GM21825 (cell line): Measurements from ENCODE around the gene FABP6.
"Not testable (repeated sequence)": the region's sequence is repeated elsewhere in the genome, so short reads cannot be mapped to it uniquely, and the experiment has no call there.

Experiments
- ATAC-seq: cut with Tn5 transposase; IDR thresholded peaks from one replicate; pipeline ENCODE4 v1.9.1; 2021; ENCODE audit warnings: mild to moderate bottlenecking, moderate library complexity; ENCODE audit not compliant: unreplicated experiment

The FABP6 gene

DNA sequence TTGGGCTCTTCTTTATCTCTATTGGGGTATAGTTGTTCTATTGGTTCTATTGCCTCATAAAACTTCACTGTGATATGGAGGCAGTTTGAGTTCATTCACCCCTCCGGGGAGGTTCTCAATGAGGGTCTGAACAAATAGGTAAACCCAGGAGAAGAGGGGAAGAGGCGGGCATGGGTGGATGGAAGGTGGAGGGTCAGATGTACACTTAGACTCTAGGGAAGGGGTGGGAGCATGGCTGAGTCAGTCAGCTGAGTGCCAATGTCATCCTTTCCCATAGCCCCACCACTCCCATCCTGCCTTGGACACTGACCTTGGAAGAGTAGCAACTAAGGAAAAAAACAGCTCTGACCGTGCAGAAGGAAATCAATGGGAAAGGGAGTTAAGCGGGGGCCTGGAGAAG lies 9.9 kb upstream of the FABP6 start:
- ATAC-seq = no peak

DNA sequence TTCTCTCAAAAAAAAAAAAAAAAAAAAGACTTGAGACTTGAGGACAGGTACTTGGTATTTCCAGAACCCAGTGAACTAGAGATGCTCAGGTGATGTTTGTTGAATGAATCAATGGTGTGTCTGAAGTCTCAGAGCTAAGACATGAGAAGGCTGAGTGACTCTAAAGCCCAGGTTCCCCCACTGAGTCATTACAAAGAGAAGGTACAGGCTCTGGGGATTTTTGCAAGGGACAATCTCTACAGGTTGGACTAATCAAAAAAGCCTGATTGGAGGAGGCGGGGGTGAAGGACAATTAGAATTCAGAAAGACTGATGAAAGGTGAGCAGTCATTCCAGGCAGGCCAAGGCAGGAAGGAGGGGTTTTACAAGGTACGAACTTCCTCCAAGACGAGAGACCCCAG lies 8.2 kb upstream of the FABP6 start:
- peak; percentile 70 for ATAC-seq

DNA sequence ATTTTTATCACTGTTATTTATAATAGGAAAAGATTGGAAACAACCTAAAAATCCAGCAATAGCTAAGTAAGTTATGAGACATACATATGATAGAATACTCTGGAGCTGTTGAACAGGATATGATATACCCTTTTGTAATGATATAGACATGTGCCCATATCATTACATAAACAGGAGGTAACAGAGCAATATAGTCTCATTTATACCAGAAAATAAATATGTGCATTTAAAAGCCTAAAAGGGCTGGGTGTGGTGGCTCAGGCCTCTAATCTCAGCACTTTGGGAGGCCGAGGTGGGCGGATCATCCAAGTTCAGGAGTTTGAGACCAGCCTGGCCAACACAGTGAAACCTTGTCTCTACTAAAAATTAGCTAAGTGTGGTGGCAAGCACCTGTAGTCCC lies 2.3 kb upstream of the FABP6 start:
- ATAC-seq = no peak

DNA sequence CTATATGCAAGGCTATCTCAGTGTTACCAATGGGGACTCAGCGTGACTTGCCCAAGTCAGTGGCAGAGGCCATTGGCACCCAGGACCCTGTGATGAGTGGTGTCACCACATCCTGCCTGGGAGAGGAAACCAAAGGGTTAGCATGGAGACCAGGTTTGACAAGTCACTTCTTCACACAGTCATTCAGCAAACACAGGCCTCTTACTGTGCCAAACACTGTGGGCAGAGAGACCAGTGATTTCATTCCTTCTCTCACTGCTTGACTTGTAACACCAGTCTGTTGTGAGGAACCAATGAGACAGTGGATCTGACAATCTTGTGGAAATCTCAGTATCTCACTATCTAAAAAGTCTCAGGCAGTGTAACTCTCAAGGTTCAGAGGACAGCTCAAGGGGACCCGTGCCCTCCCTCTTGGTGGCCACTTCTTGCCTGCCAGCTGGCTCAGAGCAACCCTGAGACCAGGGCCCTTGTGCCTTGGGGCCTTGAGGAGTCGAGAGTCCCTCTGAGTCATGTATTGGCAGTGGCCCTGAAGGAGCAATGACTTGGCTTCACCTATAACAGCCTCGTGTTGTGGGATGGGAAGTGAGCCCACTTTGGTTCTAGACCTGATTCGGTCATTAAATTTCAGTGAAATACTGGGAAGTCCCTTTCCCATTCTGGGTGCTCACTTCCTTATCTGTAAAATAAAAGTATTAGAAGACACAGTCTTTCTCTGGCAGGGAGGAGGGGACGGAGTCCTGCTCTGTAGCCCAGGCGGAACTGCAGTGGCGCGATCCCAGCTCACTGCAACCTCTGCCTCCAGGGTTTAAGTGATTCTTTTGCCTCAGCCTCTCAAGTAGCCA lies 1.6 kb downstream of the FABP6 start:
- ATAC-seq = peak; percentile 63

DNA sequence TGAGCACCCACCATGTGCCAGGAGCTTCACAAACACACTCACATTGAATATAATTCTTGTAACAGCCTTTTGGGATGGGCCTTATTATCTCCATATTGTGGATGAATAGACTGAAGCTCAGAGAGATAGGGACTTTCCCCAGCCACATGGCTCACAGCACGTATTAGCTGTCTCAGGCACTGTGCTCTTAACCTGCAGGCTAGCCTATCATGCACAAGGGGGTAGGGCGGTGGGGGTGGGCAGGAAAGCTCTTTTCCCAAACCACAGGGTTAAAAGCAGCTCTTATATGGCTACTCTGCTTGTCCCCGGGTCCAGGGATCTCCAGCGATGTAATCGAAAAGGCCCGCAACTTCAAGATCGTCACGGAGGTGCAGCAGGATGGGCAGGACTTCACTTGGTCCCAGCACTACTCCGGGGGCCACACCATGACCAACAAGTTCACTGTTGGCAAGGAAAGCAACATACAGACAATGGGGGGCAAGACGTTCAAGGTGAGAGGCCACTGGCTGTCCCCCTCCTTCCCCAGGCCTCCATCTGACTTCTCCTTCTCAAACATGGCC lies 2.6 kb downstream of the FABP6 start:
- no peak for ATAC-seq

DNA sequence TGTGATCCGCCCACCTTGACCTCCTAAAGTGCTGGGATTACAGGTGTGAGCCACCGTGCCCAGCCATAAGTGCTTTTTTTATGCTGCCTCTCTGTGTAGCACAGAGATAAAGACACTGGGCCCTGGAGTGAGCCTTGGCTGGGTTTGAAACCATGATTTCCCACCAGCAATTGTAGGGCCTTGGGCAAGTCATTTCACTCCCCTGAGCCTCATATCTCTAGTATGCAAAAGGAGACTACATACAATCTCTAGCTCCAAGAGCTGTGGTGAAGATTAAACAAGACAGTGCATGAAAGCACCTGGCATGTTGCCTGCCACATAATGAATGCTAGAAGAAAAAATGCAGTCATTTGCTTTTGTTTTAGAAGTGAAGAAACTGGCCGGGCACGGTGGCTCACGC lies 3.9 kb downstream of the FABP6 start:
- no peak for ATAC-seq

DNA sequence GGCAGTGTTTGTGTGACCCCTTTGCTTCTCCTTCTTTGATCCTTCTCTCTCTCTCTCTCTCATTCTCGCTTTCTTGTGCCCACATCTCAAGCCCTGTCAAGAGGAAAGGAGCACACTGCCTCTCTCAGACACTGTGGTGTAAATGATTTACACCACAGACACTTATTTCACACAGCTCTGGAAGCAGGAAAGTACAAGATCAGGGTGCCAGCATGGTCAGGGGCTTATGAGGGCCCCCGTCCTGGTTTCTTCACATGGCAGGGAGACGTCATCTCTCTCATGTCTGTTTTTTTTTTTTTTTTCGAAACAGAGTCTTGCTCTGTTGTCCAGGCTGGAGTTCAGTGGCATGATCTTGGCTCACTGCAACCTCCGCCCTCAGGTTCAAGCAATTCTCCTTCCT lies 6.4 kb downstream of the FABP6 start:
- ATAC-seq = no peak

DNA sequence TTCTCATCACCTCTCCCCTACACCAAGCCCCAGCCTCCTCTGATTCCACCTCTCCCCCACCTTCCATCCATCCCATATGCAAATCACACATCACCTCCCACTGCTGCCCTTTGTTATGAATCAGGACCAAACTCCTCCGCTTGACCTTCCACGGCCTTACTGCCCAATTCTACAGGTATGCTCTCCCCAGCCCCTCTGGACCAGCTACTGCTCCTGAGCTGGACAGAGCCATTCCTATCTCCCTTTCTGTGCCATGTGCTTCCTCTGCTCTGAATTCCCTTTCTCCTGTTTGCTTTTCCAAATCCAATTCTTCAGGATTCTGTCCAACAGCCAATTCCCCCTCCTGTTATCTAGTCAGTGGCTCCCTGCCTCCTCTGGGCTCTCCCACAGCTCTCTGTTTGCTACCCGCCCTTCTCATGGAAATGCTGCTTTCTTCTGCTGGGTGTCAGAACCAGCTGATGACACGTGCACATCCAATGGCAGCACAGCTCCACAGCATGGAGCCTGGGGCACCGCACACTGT lies 8.3 kb downstream of the FABP6 start:
- ATAC-seq = no peak

DNA sequence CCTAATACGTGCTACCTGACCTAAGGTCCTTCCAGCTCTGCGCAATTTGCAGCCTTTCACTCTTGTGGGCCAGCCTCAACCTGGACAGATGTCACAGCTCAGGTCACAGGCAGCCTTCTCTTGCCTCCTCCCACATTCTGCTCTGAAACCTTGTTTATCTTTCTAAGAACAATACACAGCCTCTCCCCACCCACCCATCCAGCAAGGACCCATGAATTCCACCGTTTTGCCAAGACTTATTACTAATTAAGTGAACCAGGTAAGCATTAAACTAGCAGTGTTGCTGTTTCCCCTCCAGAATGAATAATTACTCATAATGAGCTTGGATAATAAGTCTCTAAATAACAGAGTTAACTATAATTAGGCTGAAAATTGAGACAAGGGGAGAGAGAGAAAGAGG lies 11.0 kb downstream of the FABP6 start:
- no peak for ATAC-seq

DNA sequence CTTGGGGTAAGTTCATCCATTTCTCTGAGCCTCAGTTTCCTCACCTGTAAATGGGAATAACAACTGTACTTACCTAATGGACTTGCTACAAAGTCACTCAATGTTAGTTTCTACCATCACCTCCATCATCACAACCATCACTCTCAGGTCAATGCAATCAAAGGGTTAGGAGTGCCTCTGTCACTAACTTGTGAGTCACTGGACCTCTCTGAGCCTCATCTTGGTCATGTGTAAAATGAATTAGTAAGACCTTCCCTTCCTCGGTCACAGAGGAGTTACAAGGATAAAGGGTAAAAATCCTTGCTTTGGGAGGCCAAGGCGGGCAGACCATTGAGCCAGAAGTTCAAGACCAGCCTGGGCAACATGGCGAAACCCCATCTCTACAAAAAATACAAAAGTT lies 12.8 kb downstream of the FABP6 start:
- ATAC-seq = no peak

DNA sequence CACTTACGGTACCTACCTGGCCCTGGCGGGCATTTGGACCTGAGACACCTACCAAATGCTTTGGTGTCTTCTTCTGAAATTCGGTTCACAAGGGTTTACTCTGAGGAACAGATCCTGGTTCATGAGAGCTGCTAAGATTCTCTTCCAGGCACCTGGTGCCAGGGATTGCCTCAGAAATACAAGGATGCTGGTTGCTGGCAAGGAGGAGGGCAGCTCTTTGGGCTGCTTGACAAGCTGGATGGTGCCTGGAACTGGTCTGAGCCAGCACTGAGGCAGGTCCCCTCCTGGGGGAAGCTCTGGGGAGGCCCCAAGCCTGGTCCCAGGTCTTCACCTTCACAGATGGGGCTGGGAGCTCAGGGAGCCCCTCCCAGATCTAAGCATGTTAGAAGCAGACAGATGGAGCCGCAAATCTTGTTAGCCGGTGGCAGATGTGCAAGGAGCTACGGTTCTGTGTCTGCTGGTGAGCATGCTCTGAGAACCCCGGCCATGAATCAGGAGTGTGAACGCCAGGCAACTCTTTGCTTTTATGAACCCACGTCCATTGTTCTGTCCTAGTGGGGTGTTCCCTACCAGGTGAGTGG lies 16.3 kb downstream of the FABP6 start:
- no peak for ATAC-seq

DNA sequence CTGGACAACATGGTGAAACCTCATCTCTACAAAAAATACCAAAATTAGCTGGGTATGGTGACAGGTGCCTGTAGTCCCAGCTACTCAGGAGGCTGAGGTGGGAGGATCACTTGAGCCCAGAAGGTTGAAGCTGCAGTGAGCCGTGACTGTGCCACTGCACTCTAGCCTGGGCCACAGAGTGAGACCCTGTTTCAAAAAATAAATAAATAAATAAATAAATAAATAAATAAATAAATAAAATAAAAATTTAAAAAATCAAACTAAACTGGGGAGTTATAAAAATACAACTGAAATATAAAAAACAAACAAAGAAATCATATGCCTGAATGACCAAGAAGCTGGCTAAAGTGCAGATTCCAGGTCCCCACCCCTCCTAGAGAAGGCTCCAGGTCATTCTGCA lies 20.3 kb downstream of the FABP6 start:
- not testable (repeated sequence) for ATAC-seq

DNA sequence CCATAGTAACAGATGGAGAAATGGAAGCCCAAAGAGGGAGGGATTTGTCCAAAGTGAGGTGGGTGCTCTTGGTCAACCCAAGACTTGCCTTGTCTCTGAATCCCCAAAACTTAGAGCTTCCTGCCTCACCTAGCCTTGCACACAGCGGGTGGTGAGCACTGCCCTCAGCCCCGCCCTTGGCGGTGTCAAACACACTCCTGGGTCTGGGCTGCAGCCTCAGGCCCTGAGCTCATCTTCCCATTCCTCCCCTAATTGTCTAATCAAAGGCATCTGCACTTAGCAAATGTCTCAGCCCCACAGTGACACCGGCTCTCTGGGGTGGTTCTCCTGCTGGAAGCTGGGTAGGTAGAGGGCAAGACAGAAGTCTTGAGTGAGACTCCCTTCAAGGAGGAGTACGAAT lies 20.9 kb downstream of the FABP6 start:
- no peak for ATAC-seq

DNA sequence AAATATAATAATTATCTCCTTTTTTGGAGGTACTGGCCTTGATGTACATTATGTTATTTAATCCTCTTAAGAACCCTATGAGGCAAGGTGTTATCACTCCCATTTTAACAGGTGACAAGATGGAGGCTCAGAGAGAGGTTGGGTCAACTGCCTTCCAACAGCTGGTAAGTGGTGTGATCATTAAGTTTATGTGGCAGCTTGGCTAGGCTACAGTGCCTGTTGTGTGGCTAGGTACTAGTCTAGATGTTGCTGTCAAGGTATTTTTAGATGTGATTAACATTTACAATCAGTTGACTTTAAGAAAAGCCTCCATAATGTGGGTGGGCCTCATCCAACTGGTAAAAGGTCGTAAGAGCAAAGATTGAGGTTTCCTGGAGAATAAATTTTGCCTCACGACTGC lies 21.5 kb downstream of the FABP6 start:
- no peak for ATAC-seq

DNA sequence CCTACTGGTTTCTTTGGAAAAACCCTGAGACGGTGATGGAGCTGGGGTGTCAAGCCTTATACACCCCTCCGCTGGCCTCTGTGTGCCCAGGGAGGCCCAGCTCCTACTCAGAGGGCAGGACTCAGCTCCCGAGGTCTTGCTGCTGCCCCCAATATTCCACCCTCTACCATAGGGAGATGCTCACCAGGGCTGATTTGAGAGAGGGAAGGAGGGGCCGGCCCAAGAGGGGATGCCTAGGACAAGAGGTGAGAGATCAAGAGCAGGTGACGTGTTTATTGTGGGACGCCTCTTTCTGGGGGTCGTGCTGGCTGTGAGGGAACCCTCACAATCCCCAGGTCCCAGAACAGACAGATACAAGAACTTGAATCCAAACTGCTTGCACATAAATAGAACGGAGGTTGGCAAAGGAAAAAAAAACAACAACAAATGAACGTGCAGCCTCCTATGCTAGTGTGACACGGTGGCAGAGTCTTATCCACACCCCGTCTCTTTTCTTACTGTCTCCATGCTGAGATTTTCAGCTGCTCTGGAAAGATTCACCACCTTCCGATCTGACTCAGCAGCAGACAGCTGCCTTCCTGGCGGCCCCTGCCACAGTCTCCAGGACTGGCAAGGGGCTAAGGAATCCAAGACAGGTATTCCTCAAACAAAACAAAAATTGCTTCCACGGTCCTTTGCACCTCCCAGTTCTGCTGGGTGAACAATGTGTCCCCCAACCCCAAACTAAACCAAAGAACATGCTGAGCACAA lies 22.3 kb downstream of the FABP6 start:
- ATAC-seq = no peak

DNA sequence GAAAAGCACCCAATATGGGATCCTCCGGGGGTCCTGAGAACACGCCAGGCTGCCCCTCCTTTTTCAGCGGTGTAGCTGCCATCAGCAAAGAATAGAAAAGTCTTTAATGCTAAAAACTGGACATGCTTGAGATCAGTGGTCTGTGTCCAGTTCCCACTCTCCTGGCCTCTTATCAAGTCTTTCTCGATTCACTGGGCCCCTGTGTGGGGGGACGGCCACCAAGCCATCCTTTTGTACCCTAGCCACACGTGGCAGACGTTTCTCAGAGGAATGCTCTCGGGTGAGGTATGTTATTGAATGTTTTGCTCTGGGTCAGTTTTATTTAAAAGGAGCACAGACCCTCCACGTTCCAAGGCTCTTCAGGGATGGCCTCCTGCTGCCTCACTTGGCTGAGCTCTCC lies 23.6 kb downstream of the FABP6 start:
- ATAC-seq = no peak

DNA sequence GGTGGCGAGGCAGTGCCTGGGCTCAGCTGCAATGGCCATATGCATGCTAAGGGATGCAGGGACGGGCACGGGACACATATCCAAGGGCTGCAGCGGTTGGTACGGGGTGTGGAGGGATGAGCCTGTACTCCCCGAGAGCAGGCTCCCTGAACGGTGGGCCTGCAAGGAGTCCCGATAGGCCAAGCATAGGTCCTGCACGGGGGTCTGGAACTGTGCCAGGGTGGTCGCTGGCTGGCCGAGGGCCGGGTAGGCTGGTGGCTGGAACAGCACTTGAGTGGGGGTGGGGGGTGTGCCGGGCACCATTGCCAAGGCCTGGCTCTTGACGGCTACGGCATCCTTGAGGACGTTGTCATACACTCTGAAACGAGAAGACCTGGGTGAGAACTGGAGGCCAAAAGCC lies 24.1 kb downstream of the FABP6 start:
- no peak for ATAC-seq

DNA sequence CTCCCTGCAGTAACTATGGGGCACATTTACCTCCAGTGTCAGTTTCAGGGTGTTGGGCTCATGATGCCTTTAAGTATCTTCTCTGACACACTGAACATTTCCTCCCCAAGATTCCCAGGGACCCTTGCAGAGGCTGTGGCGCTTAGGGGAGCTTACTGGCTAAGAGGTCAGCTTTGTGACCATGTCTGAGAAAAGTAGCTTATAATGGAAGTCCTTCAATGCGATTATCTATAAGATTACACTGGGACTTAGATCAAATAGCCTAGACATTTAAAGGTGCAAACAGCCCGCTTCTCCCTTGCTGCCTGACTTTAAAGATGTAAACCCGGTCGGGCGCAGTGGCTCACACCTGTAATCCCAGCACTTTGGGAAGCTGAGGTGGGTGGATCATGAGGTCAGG lies 25.4 kb downstream of the FABP6 start:
- ATAC-seq = no peak

DNA sequence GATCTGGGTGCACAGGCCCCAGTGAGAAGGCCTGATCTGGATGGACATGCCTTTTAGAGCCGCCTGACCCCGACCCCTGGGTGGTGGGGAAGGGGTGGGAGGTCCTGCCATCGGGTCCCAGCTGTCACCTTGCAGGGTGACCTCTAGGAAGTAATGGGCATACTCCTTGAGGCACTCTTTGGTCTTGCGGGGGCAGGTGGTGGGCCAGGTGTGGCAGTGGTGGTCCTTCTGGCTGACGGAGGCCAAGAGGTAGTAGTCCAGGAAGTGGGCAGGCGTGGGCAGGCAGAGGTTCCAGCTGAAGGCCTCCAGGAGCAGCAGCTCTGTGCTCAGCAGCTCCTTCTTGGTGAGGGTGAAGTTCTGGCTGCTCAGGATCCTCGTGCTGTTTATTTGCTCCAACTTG lies 30.0 kb downstream of the FABP6 start:
- no peak for ATAC-seq

DNA sequence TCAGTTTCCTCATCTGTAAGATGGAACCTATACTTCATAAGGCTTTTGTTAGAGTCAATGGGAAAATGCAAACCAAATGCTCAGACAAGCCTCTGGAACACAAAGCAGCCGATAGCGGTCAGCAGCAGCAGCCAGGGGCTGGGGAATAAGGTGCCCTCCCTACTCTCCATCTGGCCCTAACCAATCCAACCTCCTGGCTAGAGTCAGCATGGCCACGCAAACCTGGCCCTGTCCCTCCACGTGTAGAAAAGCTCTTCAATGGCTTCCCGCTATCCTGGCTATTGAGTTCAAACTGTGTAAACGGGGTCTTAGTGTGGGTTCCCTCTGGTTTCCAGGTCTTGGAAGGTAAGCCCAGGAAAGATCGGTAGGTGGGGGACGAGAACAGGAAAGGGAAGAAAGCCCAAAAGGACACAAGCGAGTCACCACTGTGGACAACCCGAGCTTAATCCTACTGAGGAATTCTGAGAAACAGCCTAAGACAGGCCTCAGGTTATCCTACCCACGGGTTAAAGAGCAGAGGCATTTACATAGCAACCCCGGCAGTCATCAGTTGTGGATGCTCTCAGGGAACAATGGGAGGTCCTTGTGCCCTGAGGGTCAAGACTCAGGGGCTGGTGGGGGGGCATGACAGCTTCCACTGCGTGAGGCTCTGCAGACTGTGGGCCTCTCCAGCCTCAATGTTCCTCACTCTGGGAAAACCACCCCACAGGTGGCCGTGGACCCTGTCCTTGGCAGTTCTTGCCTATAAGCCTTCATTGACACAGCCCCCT lies 30.9 kb downstream of the FABP6 start:
- ATAC-seq = no peak
